ENCODE data around the gene KLF8.

GRCh38 chrX:56313308-56313707, 81.2 kb downstream of the KLF8 start:
- TF ChIP-seq POLR2A (IDR thresholded peaks at IDR 0.05): no peak
- TF ChIP-seq, protein P1, sequence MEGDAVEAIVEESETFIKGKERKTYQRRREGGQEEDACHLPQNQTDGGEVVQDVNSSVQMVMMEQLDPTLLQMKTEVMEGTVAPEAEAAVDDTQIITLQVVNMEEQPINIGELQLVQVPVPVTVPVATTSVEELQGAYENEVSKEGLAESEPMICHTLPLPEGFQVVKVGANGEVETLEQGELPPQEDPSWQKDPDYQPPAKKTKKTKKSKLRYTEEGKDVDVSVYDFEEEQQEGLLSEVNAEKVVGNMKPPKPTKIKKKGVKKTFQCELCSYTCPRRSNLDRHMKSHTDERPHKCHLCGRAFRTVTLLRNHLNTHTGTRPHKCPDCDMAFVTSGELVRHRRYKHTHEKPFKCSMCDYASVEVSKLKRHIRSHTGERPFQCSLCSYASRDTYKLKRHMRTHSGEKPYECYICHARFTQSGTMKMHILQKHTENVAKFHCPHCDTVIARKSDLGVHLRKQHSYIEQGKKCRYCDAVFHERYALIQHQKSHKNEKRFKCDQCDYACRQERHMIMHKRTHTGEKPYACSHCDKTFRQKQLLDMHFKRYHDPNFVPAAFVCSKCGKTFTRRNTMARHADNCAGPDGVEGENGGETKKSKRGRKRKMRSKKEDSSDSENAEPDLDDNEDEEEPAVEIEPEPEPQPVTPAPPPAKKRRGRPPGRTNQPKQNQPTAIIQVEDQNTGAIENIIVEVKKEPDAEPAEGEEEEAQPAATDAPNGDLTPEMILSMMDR (IDR thresholded peaks at IDR 0.05): no peak
